K562 (cell line): Measurements from ENCODE around the gene C22orf39. TPM values are rescaled to one million over a fixed set of nuclear protein-coding genes. Genes with fewer than 3 reads are reported as not detected.

Experiments used
- ATF7 ChIP-seq: fragments of 450-650 bp; IDR thresholded peaks from 2 replicates; pipeline ENCODE4 v1.7.1; 2014; ENCODE audit warnings: mild to moderate bottlenecking, moderate library complexity
- CHCHD3 ChIP-seq: fragments of 250-450 bp; sonication (Bioruptor Pico); IDR thresholded peaks from 2 replicates; pipeline ENCODE4 v2.1.2; 2022; ENCODE audit warnings: mild to moderate bottlenecking
- COPS2 ChIP-seq: fragments of 450-650 bp; conservative IDR thresholded peaks from 2 replicates; pipeline ENCODE4 v1.6.1; 2016; ENCODE audit warnings: mild to moderate bottlenecking, moderate library complexity
- ERF ChIP-seq: fragments of 450-650 bp; formaldehyde crosslinking; IDR thresholded peaks from 2 replicates; pipeline ENCODE4 v1.4.0; 2020; ENCODE audit warnings: mild to moderate bottlenecking, mixed read lengths
- GABPB2 ChIP-seq: fragments of 250-450 bp; sonication (Bioruptor Pico); conservative IDR thresholded peaks from 2 replicates; pipeline ENCODE4 v1.5.1; 2021; ENCODE audit warnings: mild to moderate bottlenecking
- GTF2A2 ChIP-seq: IDR thresholded peaks from 2 replicates; pipeline ENCODE4 v1.6.1; 2016; ENCODE audit warnings: mild to moderate bottlenecking, missing genetic modification characterization, missing compliant biosample characterization
- KAT2B ChIP-seq: IDR thresholded peaks from one replicate; pipeline ENCODE4 v1.6.1; 2012; ENCODE audit warnings: low read depth, mild to moderate bottlenecking, control low read depth, inconsistent platforms, low read length, moderate library complexity
- KDM5B ChIP-seq: fragments of 200-600 bp; sonication (generic); IDR thresholded peaks from 2 replicates; pipeline ENCODE4 v1.6.1; 2012; ENCODE audit warnings: low read depth, mild to moderate bottlenecking, moderate library complexity, low read length, control low read depth, inconsistent platforms; ENCODE audit not compliant: insufficient replicate concordance
- OTX1 ChIP-seq: fragments of 450-650 bp; formaldehyde crosslinking; IDR thresholded peaks from 2 replicates; pipeline ENCODE4 v1.4.0; 2022; ENCODE audit warnings: mild to moderate bottlenecking
- PCBP2 ChIP-seq: fragments of 200-400 bp; formaldehyde crosslinking; IDR thresholded peaks from 2 replicates; pipeline ENCODE4 v1.6.1; 2018; ENCODE audit warnings: low read length, low read depth, mild to moderate bottlenecking, moderate library complexity; ENCODE audit not compliant: poor library complexity, severe bottlenecking
- SAFB ChIP-seq: fragments of 200-400 bp; formaldehyde crosslinking; IDR thresholded peaks from 2 replicates; pipeline ENCODE4 v1.6.1; 2017; ENCODE audit warnings: low read depth, low read length, borderline replicate concordance
- STAG1 ChIP-seq: sonication (generic); formaldehyde crosslinking; IDR thresholded peaks from 2 replicates; pipeline ENCODE4 v1.5.0; 2020; ENCODE audit warnings: missing genetic modification reagents, borderline replicate concordance
- TBL1XR1 ChIP-seq, 2 experiments: IDR thresholded peaks; 2 replicates each; pipeline ENCODE4 v1.6.1; 2012; ENCODE audit warnings: improper control_type of control experiment in 2 of 2, low read length in 2 of 2, mild to moderate bottlenecking in 1 of 2
- ZFP36 ChIP-seq: fragments of 150-350 bp; IDR thresholded peaks from 2 replicates; pipeline ENCODE4 v1.6.1; 2018; ENCODE audit warnings: low read length, low read depth; ENCODE audit not compliant: partially characterized antibody
- ZKSCAN8 ChIP-seq: fragments of 200-800 bp; sonication (Bioruptor generic); IDR thresholded peaks from 2 replicates; pipeline ENCODE4 v1.6.1; 2016; ENCODE audit warnings: missing genetic modification characterization, missing compliant biosample characterization
- ZNF584 ChIP-seq: fragments of 200-800 bp; sonication (Bioruptor generic); IDR thresholded peaks from 2 replicates; pipeline ENCODE4 v1.6.1; 2016; ENCODE audit warnings: low read depth, mild to moderate bottlenecking, missing genetic modification characterization, missing compliant biosample characterization
- ZNF75A ChIP-seq: fragments of 450-650 bp; formaldehyde crosslinking; IDR thresholded peaks from 2 replicates; pipeline ENCODE4 v1.4.0; 2020; ENCODE audit warnings: mild to moderate bottlenecking
- polyA plus RNA-seq, 8 experiments: library from polyadenylated mRNA; depleted of rRNA in 4 of 8; stranded (reverse) in 5 of 8; unstranded in 3 of 8; fragments of >200 nt; fragmentation: Nextera tagmentation in 2 of 8; fragmentation: Illumina TruSeq in 1 of 8; extraction: Ambion mirVana in 2 of 8; extraction: Trizol in 1 of 8; gene quantifications; 2 replicates each; pipeline versions ENCODE4 v1.2.1 to v1.2.3, GENCODE V29; 2011 to 2014; ENCODE audit warnings: inconsistent platforms in 1 of 8, missing spikeins in 1 of 8
- total RNA-seq, 7 experiments: library from RNA; depleted of rRNA in 6 of 7; stranded (reverse); fragments of >200 nt in 6 of 7; fragmentation: Illumina TruSeq in 2 of 7; extraction: Trizol in 2 of 7; gene quantifications; 2 replicates each; pipeline versions ENCODE4 v1.2.1 to v1.2.3, GENCODE V29; 2011 to 2021; ENCODE audit warnings: low replicate concordance in 1 of 7
- TF ChIP-seq, protein P1 (sequence below): fragments of 450-650 bp; IDR thresholded peaks from 2 replicates; pipeline ENCODE4 v1.6.1; 2016; ENCODE audit warnings: low read depth
- TF ChIP-seq, protein P2 (sequence below): fragments of 450-650 bp; formaldehyde crosslinking; IDR thresholded peaks from 2 replicates; pipeline ENCODE4 v1.4.0; 2020; ENCODE audit warnings: mild to moderate bottlenecking, moderate library complexity

Gene C22orf39
- total and polyA plus RNA-seq, 9 of the 15 experiments (the other 6 are each of a cell fraction or from before 2014, with no cell fraction given) = 20.4 to 139 (median 66.8) TPM

DNA sequence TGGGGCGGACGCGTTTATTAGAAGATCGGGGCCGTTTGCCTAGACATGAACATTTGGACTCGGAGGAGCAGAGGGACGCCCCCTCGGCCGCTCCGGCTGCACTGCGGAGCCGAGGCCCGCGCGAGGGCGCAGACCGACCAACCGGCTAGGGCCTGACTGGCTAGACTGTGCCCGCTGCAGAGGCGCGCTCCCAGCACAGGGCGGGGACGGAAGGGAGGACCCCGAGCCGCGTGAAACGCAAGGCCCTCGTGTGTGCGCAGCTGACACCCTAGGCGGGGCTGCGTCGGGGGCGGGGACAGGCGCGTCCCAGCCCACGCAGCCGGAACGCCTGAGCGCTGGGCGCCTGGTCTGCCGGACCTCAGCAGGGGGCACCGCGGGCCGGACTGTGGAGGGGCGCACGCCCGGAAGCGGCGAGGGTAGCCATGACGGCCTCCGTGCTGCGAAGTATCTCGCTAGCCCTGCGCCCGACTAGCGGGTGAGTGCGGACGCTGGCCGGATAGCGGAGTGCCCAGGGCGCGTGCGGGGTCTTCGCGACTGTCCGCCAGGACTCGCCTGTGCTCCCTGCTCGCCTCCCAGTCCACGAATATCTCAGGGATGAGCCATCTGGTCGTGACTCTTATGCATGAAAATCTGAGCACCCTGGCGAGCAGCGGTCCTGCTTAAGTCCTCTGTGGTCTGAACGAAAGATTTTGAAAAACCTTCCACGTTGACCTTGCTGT is 15.2 kb downstream of the C22orf39 start, which contains the start of gene MRPL40 (continued):
- TF ChIP-seq ZKSCAN8 (CRISPR knock-in tag) (no peak), ZNF584 (CRISPR knock-in tag) (no peak), KDM5B (peak; percentile 100), TBL1XR1 (IDR thresholded peaks at IDR 0.05; ENCODE audit: low read length in 2 of 2) (peak; percentile 97), OTX1 (CRISPR knock-in tag) (peak; percentile 98), CHCHD3 (CRISPR knock-in tag) (peak; percentile 96), COPS2 (no peak), GABPB2 (CRISPR knock-in tag) (peak; percentile 95), GTF2A2 (tag) (peak; percentile 77), ERF (CRISPR knock-in tag) (peak; percentile 98), PCBP2 (no peak), SAFB (peak; percentile 99), ZFP36 (peak; percentile 80), KAT2B (peak; percentile 73), ZNF75A (CRISPR knock-in tag) (peak; percentile 74; the same call in 1 of the 2 replicates), STAG1 (no peak), ATF7 (no peak)
- TF ChIP-seq, protein P1, sequence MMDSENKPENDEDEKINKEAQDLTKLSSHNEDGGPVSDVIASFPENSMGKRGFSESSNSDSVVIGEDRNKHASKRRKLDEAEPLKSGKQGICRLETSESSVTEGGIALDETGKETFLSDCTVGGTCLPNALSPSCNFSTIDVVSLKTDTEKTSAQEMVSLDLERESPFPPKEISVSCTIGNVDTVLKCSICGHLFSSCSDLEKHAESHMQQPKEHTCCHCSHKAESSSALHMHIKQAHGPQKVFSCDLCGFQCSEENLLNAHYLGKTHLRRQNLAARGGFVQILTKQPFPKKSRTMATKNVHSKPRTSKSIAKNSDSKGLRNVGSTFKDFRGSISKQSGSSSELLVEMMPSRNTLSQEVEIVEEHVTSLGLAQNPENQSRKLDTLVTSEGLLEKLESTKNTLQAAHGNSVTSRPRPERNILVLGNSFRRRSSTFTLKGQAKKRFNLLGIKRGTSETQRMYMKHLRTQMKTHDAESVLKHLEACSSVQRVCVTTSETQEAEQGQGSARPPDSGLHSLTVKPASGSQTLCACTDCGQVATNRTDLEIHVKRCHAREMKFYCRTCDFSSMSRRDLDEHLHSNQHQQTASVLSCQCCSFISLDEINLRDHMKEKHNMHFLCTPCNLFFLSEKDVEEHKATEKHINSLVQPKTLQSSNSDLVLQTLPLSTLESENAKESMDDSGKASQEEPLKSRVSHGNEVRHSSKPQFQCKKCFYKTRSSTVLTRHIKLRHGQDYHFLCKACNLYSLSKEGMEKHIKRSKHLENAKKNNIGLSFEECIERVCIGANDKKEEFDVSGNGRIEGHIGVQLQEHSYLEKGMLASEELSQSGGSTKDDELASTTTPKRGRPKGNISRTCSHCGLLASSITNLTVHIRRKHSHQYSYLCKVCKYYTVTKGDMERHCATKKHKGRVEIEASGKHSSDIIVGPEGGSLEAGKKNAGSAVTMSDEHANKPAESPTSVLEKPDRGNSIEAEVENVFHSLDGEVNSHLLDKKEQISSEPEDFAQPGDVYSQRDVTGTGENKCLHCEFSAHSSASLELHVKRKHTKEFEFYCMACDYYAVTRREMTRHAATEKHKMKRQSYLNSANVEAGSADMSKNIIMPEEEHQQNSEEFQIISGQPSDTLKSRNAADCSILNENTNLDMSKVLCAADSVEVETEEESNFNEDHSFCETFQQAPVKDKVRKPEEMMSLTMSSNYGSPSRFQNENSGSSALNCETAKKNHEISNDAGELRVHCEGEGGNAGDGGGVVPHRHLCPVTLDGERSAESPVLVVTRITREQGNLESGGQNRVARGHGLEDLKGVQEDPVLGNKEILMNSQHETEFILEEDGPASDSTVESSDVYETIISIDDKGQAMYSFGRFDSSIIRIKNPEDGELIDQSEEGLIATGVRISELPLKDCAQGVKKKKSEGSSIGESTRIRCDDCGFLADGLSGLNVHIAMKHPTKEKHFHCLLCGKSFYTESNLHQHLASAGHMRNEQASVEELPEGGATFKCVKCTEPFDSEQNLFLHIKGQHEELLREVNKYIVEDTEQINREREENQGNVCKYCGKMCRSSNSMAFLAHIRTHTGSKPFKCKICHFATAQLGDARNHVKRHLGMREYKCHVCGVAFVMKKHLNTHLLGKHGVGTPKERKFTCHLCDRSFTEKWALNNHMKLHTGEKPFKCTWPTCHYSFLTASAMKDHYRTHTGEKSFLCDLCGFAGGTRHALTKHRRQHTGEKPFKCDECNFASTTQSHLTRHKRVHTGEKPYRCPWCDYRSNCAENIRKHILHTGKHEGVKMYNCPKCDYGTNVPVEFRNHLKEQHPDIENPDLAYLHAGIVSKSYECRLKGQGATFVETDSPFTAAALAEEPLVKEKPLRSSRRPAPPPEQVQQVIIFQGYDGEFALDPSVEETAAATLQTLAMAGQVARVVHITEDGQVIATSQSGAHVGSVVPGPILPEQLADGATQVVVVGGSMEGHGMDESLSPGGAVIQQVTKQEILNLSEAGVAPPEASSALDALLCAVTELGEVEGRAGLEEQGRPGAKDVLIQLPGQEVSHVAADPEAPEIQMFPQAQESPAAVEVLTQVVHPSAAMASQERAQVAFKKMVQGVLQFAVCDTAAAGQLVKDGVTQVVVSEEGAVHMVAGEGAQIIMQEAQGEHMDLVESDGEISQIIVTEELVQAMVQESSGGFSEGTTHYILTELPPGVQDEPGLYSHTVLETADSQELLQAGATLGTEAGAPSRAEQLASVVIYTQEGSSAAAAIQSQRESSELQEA = no peak
- TF ChIP-seq, protein P2, sequence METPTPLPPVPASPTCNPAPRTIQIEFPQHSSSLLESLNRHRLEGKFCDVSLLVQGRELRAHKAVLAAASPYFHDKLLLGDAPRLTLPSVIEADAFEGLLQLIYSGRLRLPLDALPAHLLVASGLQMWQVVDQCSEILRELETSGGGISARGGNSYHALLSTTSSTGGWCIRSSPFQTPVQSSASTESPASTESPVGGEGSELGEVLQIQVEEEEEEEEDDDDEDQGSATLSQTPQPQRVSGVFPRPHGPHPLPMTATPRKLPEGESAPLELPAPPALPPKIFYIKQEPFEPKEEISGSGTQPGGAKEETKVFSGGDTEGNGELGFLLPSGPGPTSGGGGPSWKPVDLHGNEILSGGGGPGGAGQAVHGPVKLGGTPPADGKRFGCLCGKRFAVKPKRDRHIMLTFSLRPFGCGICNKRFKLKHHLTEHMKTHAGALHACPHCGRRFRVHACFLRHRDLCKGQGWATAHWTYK (CRISPR knock-in tag) = peak; percentile 98
